ENCODE results near the gene DACH1.

GRCh38 chr13:71877256-71877653 is 10.3 kb upstream of the DACH1 start:
- TF ChIP-seq CTCF (IDR thresholded peaks at IDR 0.05) (no peak), POLR2A (IDR thresholded peaks at IDR 0.05) (no peak), EP300 (IDR thresholded peaks at IDR 0.05) (no peak)

Measured in tibial nerve (tissue), 4 donors.